ENCODE measurements around the gene CRIP2. TPM values are rescaled to one million over a fixed set of nuclear protein-coding genes. Genes with fewer than 3 reads are reported as not detected.

The CRIP2 gene
- total and polyA plus RNA-seq, 10 of the 15 experiments (the other 5 are each of a cell fraction or from before 2014, with no cell fraction given): 0.04 to 0.62 (median 0.37) TPM; not detected in 5

DNA sequence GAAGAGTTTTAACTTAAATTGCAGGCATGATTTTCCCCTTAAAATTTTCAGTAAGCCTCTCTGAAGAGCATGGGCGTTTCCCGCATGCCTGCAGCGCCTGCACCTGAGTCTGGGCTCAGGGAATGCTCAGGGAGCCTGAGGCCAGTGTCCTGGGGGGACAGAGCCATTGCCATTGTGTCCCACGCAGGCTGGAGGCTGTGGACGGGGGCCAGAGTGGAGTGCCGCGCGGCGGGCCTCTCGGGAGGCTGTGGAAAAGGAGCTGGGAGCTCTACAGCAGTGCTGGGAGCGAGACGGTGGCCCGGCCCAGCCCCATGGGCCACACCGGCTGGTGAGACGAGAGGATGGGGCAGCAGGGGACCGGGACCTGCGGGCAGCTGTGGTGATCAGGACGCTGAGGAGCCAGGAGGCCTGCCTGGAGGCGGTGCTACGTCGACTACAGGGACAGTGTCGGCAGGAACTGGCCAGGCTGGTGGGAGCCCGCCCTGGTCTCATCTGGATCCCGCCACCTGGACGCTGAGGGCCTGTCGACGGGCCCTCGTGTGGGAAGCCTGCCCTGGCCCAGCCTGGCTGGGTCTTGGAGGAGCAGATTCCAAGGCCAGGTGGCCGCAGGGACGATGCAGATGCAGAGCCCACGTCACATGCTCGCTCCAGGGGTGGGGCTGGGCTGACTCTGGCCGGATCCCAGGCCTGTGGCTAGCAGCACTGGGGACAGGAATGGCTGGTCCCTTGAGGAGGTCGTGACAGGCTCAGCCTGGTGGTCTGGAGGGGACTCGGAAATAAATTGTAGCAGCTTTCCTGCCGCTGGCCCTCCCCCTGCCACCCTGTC, 24.0 kb downstream of the CRIP2 start:
- Histone ChIP-seq H3K4me2 (ENCODE audit: control insufficient read depth, insufficient read depth) (no peak overlapping the region), H3K9me3 (replicated peaks; ENCODE audit: control insufficient read depth, insufficient read depth, low read length) (no peaks in the 10 kb centered on the region), H4K20me1 (ENCODE audit: control insufficient read depth, insufficient read depth) (no peaks in the 10 kb centered on the region), H3K79me2 (ENCODE audit: control insufficient read depth, insufficient read depth, low read length) (no peaks in the 10 kb centered on the region), H3K27ac (ENCODE audit: control insufficient read depth, insufficient read depth) (no peak overlapping the region), H2AFZ (ENCODE audit: control insufficient read depth, low read depth, low read length) (no peak overlapping the region), H3K4me1 (ENCODE audit: control insufficient read depth, insufficient read depth, low read length) (no peaks in the 10 kb centered on the region), H3K36me3 (ENCODE audit: control insufficient read depth in 2 of 2, insufficient read depth in 2 of 2, low read length in 1 of 2) (no peaks in the 10 kb centered on the region; a peak in 1 of 4 replicates), H3K27me3 (replicated peaks in 1 of 2; ENCODE audit: control insufficient read depth in 2 of 2, insufficient read depth in 2 of 2, low read length in 1 of 2) (no peaks in the 10 kb centered on the region), H3K9ac (ENCODE audit: control insufficient read depth, insufficient read depth, low read length) (no peak overlapping the region), H3K4me3 (no peak overlapping the region)
- intact Hi-C loops (cut with micrococcal nuclease; ENCODE audit: unreplicated experiment): no loop called here
- no TSS peak for BruUV-seq (replicated peaks)
- SMC1A ChIA-PET (ENCODE audit: uncharacterized antibody, unreplicated experiment): no interaction called here
- 88% methylated on average over 34 of the region's 36 CpGs for WGBS (ENCODE audit: insufficient coverage, insufficient replicate concordance, low lambda C conversion rate, missing lambda C conversion rate)
- DNase-seq (ENCODE audit: low read depth, low spot score) (no peak), FAIRE-seq (no peak), ATAC-seq (no peak)
- RAD21 ChIA-PET (ENCODE audit: unreplicated experiment): no interaction called here
- CTCF ChIA-PET: no interaction called here
- in situ Hi-C loops (cut with MboI): no loop called here
- TF ChIP-seq, protein P1, sequence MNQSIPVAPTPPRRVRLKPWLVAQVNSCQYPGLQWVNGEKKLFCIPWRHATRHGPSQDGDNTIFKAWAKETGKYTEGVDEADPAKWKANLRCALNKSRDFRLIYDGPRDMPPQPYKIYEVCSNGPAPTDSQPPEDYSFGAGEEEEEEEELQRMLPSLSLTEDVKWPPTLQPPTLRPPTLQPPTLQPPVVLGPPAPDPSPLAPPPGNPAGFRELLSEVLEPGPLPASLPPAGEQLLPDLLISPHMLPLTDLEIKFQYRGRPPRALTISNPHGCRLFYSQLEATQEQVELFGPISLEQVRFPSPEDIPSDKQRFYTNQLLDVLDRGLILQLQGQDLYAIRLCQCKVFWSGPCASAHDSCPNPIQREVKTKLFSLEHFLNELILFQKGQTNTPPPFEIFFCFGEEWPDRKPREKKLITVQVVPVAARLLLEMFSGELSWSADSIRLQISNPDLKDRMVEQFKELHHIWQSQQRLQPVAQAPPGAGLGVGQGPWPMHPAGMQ (IDR thresholded peaks at IDR 0.05; ENCODE audit: borderline replicate concordance): no peak
- POLR2A ChIA-PET: no interaction called here

DNA sequence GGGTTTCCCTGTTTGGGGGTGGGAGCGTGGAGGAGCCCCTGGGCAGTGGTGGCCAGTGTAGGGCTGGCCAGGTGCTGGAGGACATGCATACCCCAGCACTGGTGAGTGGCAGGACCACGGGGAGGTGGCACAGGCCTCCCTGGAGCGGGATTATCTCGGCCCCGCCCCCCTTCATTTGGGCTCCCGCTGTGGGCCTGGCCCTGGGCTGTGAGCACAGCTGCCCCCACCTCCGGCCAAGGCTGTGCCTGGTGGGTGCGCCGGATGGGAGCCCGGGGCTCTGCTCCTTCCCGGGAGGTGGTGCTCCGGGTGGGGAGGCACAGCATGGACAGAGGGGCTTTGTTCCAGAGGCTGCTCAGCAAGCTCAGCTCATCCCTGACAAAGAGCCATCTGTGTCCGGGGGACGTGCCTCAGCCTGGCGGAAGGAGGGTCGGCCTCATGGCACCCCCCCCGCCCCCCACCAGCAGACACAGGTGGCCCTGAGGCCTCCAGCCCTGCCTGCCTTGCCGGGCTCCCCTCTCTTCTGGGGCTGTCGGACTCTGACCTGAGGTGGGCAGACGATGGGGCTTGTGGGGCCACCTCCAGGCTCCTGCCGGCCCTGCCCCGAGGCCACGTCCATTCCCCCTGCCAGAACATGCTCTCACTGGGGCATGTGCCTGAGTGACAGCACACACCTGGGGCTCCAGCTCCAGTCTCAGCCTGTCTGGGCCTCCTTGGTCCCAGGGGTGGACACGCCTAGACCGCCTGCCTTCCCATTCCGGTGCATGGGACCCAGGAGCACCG, 24.8 kb downstream of the CRIP2 start:
- Histone ChIP-seq H4K20me1 (ENCODE audit: control insufficient read depth, insufficient read depth) (no peaks in the 10 kb centered on the region), H3K4me2 (ENCODE audit: control insufficient read depth, insufficient read depth) (no peak overlapping the region), H3K4me1 (ENCODE audit: control insufficient read depth, insufficient read depth, low read length) (no peaks in the 10 kb centered on the region), H3K36me3 (ENCODE audit: control insufficient read depth in 2 of 2, insufficient read depth in 2 of 2, low read length in 1 of 2) (no peaks in the 10 kb centered on the region; a peak in 1 of 4 replicates), H3K27ac (ENCODE audit: control insufficient read depth, insufficient read depth) (no peak overlapping the region), H3K9ac (ENCODE audit: control insufficient read depth, insufficient read depth, low read length) (no peak overlapping the region), H3K79me2 (ENCODE audit: control insufficient read depth, insufficient read depth, low read length) (no peaks in the 10 kb centered on the region), H3K27me3 (replicated peaks in 1 of 2; ENCODE audit: control insufficient read depth in 2 of 2, insufficient read depth in 2 of 2, low read length in 1 of 2) (no peaks in the 10 kb centered on the region), H3K9me3 (replicated peaks; ENCODE audit: control insufficient read depth, insufficient read depth, low read length) (no peaks in the 10 kb centered on the region), H3K4me3 (no peak overlapping the region), H2AFZ (ENCODE audit: control insufficient read depth, low read depth, low read length) (no peak overlapping the region)
- no peak for ATAC-seq
- POLR2A ChIA-PET: no interaction called here
- no peak for TF ChIP-seq RCOR1 (conservative IDR thresholded peaks at IDR 0.05; ENCODE audit: low read depth, low read length)
- no peak for TF ChIP-seq NRF1 (conservative IDR thresholded peaks at IDR 0.05; ENCODE audit: low read depth, low read length)
- TF ChIP-seq, protein P2, sequence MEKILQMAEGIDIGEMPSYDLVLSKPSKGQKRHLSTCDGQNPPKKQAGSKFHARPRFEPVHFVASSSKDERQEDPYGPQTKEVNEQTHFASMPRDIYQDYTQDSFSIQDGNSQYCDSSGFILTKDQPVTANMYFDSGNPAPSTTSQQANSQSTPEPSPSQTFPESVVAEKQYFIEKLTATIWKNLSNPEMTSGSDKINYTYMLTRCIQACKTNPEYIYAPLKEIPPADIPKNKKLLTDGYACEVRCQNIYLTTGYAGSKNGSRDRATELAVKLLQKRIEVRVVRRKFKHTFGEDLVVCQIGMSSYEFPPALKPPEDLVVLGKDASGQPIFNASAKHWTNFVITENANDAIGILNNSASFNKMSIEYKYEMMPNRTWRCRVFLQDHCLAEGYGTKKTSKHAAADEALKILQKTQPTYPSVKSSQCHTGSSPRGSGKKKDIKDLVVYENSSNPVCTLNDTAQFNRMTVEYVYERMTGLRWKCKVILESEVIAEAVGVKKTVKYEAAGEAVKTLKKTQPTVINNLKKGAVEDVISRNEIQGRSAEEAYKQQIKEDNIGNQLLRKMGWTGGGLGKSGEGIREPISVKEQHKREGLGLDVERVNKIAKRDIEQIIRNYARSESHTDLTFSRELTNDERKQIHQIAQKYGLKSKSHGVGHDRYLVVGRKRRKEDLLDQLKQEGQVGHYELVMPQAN (conservative IDR thresholded peaks at IDR 0.05): no peak
- peak; percentile 13; the same call in 1 of the 2 replicates for TF ChIP-seq POLR2A (IDR thresholded peaks at IDR 0.05; ENCODE audit: low read depth, low read length)
- no peak for DNase-seq (ENCODE audit: low read depth, low spot score)
- BruUV-seq (replicated peaks): no TSS peak
- WGBS (ENCODE audit: insufficient coverage, insufficient replicate concordance, low lambda C conversion rate, missing lambda C conversion rate): 92% methylated on average over 22 of the region's 27 CpGs
- in situ Hi-C loops (cut with MboI): no loop called here
- FAIRE-seq: no peak
- SMC1A ChIA-PET (ENCODE audit: uncharacterized antibody, unreplicated experiment): no interaction called here
- RAD21 ChIA-PET (ENCODE audit: unreplicated experiment): no interaction called here
- CTCF ChIA-PET: no interaction called here
- intact Hi-C loops (cut with micrococcal nuclease; ENCODE audit: unreplicated experiment): no loop called here
